ENCODE data around the gene ERRFI1.
"Not testable (repeated sequence)": the region's sequence is repeated elsewhere in the genome, so short reads cannot be mapped to it uniquely, and the experiment has no call there.

The ERRFI1 gene

GRCh38 chr1:7967651-7968050 is 58.5 kb downstream of the ERRFI1 start:
- no peak for DNase-seq

DNA sequence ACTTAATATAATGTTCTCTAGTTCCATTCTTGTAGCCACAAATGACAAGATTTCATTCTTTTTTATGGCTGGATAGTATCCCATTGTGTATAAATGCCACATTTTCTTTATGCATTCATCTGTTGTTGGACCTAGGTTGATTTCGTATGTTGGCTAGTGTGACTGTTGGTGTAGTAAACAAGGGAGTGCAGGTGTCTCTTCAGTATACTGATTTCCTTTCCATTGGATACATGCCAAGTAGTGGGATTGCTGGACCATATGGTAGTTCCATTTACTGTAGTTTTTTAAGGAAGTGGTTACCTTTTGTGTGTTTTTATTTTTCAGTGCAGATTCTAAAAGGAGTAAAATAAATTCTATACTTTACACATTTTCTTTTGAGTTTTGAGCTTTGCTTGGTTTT is 58.9 kb downstream of the ERRFI1 start:
- DNase-seq: no peak

GRCh38 chr1:7964476-7964875 is 61.6 kb downstream of the ERRFI1 start:
- no peak for DNase-seq

DNA sequence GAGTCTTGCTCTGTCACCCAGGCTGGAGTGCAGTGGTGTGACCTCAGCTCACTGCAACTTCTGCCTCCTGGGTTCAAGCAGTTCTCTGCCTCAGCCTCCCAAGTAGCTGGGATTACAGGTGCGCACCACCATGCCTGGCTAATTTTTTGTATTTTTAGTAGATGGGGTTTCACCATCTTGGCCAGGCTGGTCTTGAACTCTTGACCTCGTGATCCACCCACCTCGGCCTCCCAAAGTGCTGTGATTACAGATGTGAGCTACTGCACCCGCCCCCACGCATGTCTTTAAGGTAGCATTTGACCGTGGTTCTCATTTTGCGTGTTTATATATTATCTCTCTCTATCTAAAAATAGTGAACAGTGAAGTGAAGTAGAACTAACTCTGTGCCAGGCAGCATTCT is 62.3 kb downstream of the ERRFI1 start:
- not testable (repeated sequence) for DNase-seq

DNA sequence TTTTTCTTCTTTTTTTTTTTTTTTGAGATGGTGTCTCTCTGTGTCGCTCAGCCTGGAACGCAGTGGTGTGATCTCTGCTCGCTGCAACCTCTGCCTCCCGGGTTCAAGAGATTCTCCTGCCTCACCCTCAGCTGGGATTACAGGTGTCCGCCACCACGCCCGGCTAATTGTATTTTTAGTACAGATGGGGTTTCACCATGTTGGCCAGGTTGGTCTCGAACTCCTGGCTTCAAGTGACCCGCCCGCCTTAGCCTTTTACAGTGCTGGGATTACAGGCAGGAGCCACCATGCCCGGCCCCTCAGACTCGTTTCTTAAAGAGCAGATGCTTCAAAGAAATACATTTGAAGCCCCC is 62.8 kb downstream of the ERRFI1 start:
- DNase-seq: not testable (repeated sequence)

DNA sequence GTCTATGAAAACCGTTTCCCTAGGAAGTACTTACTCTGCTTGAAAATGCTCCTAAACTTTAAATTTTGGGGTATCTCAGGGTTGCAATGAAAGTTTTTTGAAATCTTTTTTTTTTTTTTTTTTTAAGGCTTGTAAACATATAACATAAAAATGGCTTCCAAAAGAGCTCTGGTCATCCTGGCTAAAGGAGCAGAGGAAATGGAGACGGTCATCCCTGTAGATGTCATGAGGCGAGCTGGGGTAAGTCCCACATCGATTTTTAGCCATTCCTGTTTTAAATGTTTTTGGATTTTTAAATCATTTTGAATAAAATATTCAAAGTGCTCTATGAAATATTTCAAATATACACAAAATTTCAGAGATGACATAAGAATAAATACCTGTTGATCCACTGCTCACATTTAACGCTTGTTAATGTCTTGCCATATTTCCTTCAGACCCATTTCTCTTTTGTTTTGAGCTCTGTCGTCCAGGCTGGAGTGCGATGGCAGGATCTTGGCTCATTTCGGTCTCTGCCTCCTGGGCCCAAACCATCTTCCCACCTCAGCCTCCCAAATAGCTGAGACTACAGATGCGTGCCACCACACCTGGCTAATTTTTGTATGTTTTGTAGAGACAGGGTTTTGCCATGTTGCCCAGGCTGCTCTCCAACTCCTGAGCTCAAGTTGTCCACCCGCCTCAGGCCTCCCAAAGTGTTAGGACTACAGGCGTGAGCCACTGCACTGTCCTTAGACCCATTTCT is 63.3 kb downstream of the ERRFI1 start:
- no peak for DNase-seq

DNA sequence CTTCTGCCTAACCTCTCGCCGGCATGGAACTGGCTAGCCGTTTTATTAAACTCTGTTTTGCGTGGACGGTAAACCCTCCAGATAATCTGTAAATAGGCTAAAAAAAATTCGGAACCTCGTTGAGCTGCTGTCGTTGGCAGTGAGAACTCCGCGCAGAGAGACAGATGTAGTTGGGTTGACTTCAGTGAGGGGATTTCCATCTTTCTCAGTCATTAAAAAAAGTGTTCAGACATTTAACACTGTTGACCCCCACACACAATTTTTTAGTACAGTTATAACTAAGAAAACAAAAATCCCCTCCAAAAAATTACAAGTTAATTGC is 64.1 kb downstream of the ERRFI1 start:
- no peak for DNase-seq
